ENCODE results near the gene HES7.
A peak's percentile ranks its signal among the peaks of the same experiment; 100 is the strongest.
"Not testable (repeated sequence)": the region's sequence is repeated elsewhere in the genome, so short reads cannot be mapped to it uniquely, and the experiment has no call there.

Gene HES7

DNA sequence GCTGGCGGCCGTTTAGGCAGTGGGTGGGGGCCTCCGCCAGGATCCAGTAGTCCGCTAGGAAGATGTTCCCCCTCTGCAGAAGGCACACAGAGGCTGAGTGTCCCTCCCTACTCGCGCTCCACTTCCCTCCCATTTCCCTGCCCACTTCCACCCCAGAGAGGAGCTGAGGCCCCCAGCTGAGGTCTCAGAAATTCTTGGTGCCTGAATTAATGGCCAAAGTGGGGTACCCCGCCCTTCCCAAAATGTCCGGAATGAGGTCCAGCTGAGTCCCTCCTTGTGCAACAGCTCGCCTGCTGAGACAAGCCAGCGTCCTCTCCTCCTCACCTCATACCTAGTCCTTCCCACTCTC, 13.5 kb downstream of the HES7 start:
- no peak for DNase-seq
- intact Hi-C loops (cut with DNase I) = no loop called here

- intact Hi-C loops (cut with DNase I) = no loop called here
Observed at GRCh38 chr17:8109661-8110455, 14.0 kb downstream of the HES7 start.

GRCh38 chr17:8108972-8109660, 14.8 kb downstream of the HES7 start:
- intact Hi-C loops (cut with DNase I) = no loop called here
- DNase-seq = no peak

More at GRCh38 chr17:8109661-8110455, 14.0 kb downstream of the HES7 start:
- peak in 6 of 10 donors; percentile 36 to 93 (median 53) for DNase-seq

GRCh38 chr17:8106980-8107379, 16.9 kb downstream of the HES7 start:
- DNase-seq; intact Hi-C loops (cut with DNase I): not testable (repeated sequence)

- intact Hi-C loops (cut with DNase I) = no loop called here
- peak in 1 of 10 donors; percentile 5 for DNase-seq
Observed at GRCh38 chr17:8105957-8106398, 17.9 kb downstream of the HES7 start.

GRCh38 chr17:8104911-8105310, 19.0 kb downstream of the HES7 start:
- DNase-seq = peak in 1 of 10 donors; percentile 24
- intact Hi-C loops (cut with DNase I) = no loop called here

DNA sequence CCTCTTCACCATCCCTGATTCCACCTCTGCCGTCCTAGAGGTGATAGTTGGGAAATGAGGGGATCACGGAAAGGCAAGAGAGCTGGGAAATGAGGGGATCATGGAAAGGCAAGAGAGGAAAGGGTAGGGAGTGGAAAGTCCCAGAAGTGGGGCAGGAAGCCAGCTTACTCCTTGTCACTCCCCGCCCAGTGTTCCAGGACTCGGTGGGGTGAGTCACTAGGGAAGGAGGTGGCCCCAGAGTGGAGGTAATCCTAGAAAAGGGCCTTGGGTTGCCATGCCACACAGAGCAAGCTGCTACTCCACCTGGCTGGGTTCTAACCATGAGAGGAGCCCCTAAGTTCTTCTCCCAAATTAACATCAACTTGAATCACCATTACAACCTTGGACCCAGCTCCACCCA, 20.4 kb downstream of the HES7 start:
- intact Hi-C loops (cut with DNase I) = no loop called here
- peak in 1 of 10 donors; percentile 25 for DNase-seq

DNA sequence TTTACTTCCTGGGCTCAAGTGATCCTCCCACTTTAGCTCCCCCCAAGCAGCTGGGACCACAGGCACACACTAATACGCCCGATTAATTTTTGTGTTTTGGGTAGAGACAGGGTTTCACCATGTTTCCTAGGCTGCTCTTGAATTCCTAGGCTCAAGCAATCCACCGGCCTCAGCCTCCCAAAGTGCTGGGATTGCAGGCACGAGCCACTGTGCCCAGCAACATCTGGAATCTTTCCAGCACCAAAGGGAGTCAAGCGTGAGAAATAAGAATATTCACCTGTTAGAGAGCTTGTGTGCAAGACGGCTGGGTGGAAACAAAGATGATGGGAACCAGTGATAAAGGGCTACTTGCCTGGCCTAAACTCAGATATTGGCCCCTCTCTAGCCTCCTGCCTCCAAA, 22.2 kb downstream of the HES7 start:
- DNase-seq = no peak
- intact Hi-C loops (cut with DNase I) = no loop called here

GRCh38 chr17:8100763-8101162, 23.1 kb downstream of the HES7 start:
- intact Hi-C loops (cut with DNase I) = no loop called here
- DNase-seq = no peak

DNA sequence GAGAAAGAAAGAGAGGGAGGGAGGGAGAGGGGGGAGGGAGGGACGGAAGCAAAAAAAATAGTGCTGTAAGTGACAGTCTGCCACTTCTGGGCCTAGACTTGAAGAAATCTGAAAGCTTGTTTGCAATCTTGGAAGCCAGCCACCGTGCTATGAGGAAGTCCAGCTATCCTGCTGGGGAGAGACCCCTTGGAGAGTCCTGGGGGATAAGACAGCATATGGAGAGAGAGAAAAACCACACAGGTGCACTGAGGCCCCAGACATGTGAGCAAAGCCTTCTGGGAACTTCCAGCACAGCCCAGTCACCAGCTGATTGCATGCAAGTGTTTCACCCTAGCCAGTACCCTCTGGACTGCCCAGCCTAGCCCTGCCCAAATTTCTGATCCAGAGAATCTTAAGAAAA, 23.8 kb downstream of the HES7 start:
- no peak for DNase-seq
- intact Hi-C loops (cut with DNase I) = no loop called here

- intact Hi-C loops (cut with DNase I) = no loop called here
- DNase-seq = no peak
Observed at GRCh38 chr17:8096541-8096940, 27.4 kb downstream of the HES7 start.

- no peak for DNase-seq
- intact Hi-C loops (cut with DNase I) = no loop called here
Observed at GRCh38 chr17:8095361-8095760, 28.5 kb downstream of the HES7 start.

GRCh38 chr17:8091033-8091687, 32.7 kb downstream of the HES7 start:
- intact Hi-C loops (cut with DNase I) = no loop called here

GRCh38 chr17:8089728-8090127, 34.2 kb downstream of the HES7 start:
- intact Hi-C loops (cut with DNase I) = no loop called here
- DNase-seq = no peak

More at GRCh38 chr17:8091033-8091687, 32.7 kb downstream of the HES7 start:
- DNase-seq = peak in 1 of 10 donors; percentile 43

DNA sequence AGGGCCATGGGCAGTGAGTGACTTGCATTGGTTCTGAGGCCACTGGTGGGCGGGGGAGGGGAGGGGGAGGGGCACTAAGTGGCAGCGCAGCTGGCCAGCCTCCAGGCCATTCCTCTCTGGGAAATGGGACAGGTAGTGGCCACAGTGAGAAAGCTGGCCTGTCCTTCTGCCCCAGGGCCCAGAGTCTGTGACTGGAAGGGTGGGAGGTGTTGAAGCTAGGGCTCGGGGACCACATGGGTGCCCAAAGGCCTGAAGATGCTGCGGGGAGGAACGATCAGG, 36.0 kb downstream of the HES7 start:
- no peak for DNase-seq
- intact Hi-C loops (cut with DNase I) = no loop called here

DNA sequence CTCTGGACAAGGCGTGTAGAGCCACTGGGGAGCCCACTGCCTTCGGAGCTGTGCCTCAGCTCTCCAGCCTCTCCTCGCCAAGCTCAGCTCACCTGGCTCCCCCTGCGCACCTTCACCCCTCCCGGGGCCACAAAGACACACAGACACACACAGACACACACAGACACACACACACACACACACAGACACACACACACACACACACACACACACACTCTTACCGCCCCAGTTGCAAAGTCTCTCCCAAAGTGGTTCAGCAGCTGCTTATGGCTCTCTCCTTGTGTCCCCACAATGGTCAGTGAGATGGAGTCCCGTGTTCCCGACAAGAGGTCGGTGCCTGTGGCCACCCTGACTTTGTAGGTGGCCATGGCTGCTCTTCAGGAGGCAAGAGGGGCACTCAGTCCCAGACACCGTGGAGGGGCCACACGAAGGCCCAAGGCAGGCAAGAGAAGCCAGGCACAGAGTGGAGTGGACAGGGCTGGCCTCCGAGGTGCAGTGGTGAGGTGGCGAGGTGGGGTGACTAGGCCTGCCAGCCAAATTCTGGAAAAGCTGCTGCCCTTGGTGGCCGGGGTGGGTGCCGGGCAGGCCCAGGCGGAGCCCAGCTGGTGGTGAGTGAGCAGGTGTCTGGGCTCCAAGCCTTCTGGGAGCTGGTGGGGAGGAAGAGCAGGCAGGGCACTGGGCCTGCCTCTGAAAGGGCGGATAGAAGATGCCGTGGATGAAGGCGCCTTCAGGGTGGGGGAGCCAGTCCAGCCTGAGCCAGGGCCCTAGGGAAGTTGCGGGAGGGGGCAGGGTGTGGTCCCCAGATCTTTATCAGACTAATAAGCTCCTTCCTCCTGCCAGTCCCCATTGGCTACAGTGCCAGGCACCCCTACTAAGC, 36.6 kb downstream of the HES7 start, which contains the start of gene ALOX12B:
Gene ALOX12B (minus strand): TSS at position 642 of the 877 bp plus-strand sequence. CDS start 274 bp downstream, at position 368.
- intact Hi-C loops (cut with DNase I) = no loop called here
- DNase-seq = peak in 2 of 10 donors; percentile 55 to 69

GRCh38 chr17:8084250-8084649, 39.7 kb downstream of the HES7 start:
- intact Hi-C loops (cut with DNase I) = no loop called here
- DNase-seq = peak in 1 of 10 donors; percentile 38

- peak in 2 of 10 donors; percentile 1 to 2 for DNase-seq
- intact Hi-C loops (cut with DNase I) = no loop called here
Observed at GRCh38 chr17:8082292-8082691, 41.6 kb downstream of the HES7 start.

DNA sequence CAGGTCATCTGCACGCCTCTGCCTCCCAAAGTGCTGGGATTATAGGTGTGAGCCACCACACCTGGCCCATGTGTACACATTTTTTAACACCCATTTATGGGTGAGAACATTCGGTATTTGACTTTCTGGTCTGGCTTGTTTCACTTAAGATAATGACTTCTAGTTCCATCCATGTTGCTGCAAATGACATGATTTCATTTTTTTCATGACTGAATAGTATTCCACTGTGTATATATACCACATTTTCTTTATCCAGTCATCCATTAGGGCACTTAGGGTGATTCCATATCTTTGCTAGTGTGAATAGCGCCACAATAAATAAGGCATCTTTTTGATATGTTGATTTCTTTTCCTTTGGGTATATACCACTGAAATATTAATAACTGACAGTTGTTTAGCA, 42.0 kb downstream of the HES7 start:
- intact Hi-C loops (cut with DNase I) = loop anchor here (2.0 kb wide), 1 partner anchor 37 kb away; the partner anchor contains the start of gene ALOXE3
- DNase-seq = no peak

- intact Hi-C loops (cut with DNase I) = loop anchor here (2.0 kb wide), 1 partner anchor 38 kb away; the partner anchor contains the start of gene ALOXE3
Observed at GRCh38 chr17:8080799-8081219, 43.1 kb downstream of the HES7 start.

More at GRCh38 chr17:8080799-8081219, 43.1 kb downstream of the HES7 start:
- DNase-seq = peak in 2 of 10 donors; percentile 40 to 66
